ENCODE data around the gene PRXL2A.

PRXL2A gene

GRCh38 chr10:80400136-80400804 is 8.1 kb upstream of the PRXL2A start:
- no peak overlapping the region for H3K27ac Mint-ChIP-seq
- H3K4me3 Mint-ChIP-seq: no peak overlapping the region
- ATAC-seq (ENCODE audit: low read depth) (no peak), DNase-seq (ENCODE audit: low spot score in 2 of 2) (no peak)
- H3K9me3 Mint-ChIP-seq: no peaks in the 10 kb centered on the region
- H3K27me3 Mint-ChIP-seq: peaks cover 3% of the 10 kb centered on the region
- no peaks in the 10 kb centered on the region for H3K36me3 Mint-ChIP-seq
- no peaks in the 10 kb centered on the region for H3K4me1 Mint-ChIP-seq

GRCh38 chr10:80405035-80405434 is 3.3 kb upstream of the PRXL2A start:
- Mint-ChIP-seq H3K4me1 (peaks cover 7% of the 10 kb centered on the region), H3K36me3 (no peaks in the 10 kb centered on the region), H3K27ac (no peak overlapping the region), H3K27me3 (no peaks in the 10 kb centered on the region), H3K9me3 (no peaks in the 10 kb centered on the region), H3K4me3 (no peak overlapping the region)
- DNase-seq (ENCODE audit: low spot score in 2 of 2) (no peak), ATAC-seq (ENCODE audit: low read depth) (no peak)

- H3K36me3 Mint-ChIP-seq: no peaks in the 10 kb centered on the region
- no peaks in the 10 kb centered on the region for H3K9me3 Mint-ChIP-seq
- DNase-seq (ENCODE audit: low spot score in 2 of 2) (no peak), ATAC-seq (ENCODE audit: low read depth) (no peak)
- H3K27ac Mint-ChIP-seq: no peak overlapping the region
- H3K4me1 Mint-ChIP-seq: peaks cover 7% of the 10 kb centered on the region
- H3K27me3 Mint-ChIP-seq: no peaks in the 10 kb centered on the region
- no peak overlapping the region for H3K4me3 Mint-ChIP-seq
Measured at GRCh38 chr10:80405626-80406025, 2.7 kb upstream of the PRXL2A start.

GRCh38 chr10:80406204-80406603 is 2.1 kb upstream of the PRXL2A start:
- Mint-ChIP-seq H3K4me3 (no peak overlapping the region), H3K36me3 (no peaks in the 10 kb centered on the region), H3K4me1 (peaks cover 7% of the 10 kb centered on the region), H3K9me3 (no peaks in the 10 kb centered on the region), H3K27ac (no peak overlapping the region), H3K27me3 (no peaks in the 10 kb centered on the region)
- no peak for DNase-seq (ENCODE audit: low spot score in 2 of 2)
- no peak for ATAC-seq (ENCODE audit: low read depth)

GRCh38 chr10:80407812-80408241 is 524 bp upstream of the PRXL2A start:
- peak overlapping the region; percentile 82 for H3K27ac Mint-ChIP-seq
- no peaks in the 10 kb centered on the region for H3K9me3 Mint-ChIP-seq
- ATAC-seq (ENCODE audit: low read depth) (peak; percentile 22), DNase-seq (ENCODE audit: low spot score in 2 of 2) (peak in 1 of 2 donors; percentile 18)
- H3K4me3 Mint-ChIP-seq: peak overlapping the region; percentile 93
- peaks cover 11% of the 10 kb centered on the region for H3K4me1 Mint-ChIP-seq
- H3K36me3 Mint-ChIP-seq: no peaks in the 10 kb centered on the region
- no peaks in the 10 kb centered on the region for H3K27me3 Mint-ChIP-seq

GRCh38 chr10:80409121-80409520 is 770 bp downstream of the PRXL2A start:
- no peaks in the 10 kb centered on the region for H3K27me3 Mint-ChIP-seq
- no peak for DNase-seq (ENCODE audit: low spot score in 2 of 2)
- ATAC-seq (ENCODE audit: low read depth): no peak
- no peak overlapping the region for H3K27ac Mint-ChIP-seq
- no peaks in the 10 kb centered on the region for H3K9me3 Mint-ChIP-seq
- peak overlapping the region; percentile 93 for H3K4me3 Mint-ChIP-seq
- H3K4me1 Mint-ChIP-seq: peaks cover 17% of the 10 kb centered on the region
- H3K36me3 Mint-ChIP-seq: no peaks in the 10 kb centered on the region

- ATAC-seq (ENCODE audit: low read depth) (no peak), DNase-seq (ENCODE audit: low spot score in 2 of 2) (no peak)
- H3K27me3 Mint-ChIP-seq: no peaks in the 10 kb centered on the region
- no peaks in the 10 kb centered on the region for H3K36me3 Mint-ChIP-seq
- no peak overlapping the region for H3K4me3 Mint-ChIP-seq
- H3K27ac Mint-ChIP-seq: no peak overlapping the region
- no peaks in the 10 kb centered on the region for H3K9me3 Mint-ChIP-seq
- H3K4me1 Mint-ChIP-seq: peaks cover 17% of the 10 kb centered on the region
Measured at GRCh38 chr10:80410122-80410521, 1.8 kb downstream of the PRXL2A start.

- Mint-ChIP-seq H3K27me3 (no peaks in the 10 kb centered on the region), H3K4me3 (no peak overlapping the region), H3K27ac (no peak overlapping the region), H3K9me3 (no peaks in the 10 kb centered on the region), H3K4me1 (peaks cover 20% of the 10 kb centered on the region), H3K36me3 (no peaks in the 10 kb centered on the region)
- ATAC-seq (ENCODE audit: low read depth) (no peak), DNase-seq (ENCODE audit: low spot score in 2 of 2) (no peak)
Measured at GRCh38 chr10:80410578-80411145, 2.3 kb downstream of the PRXL2A start.

- Mint-ChIP-seq H3K27ac (no peak overlapping the region), H3K36me3 (no peaks in the 10 kb centered on the region), H3K4me1 (peaks cover 20% of the 10 kb centered on the region), H3K4me3 (no peak overlapping the region), H3K9me3 (no peaks in the 10 kb centered on the region), H3K27me3 (no peaks in the 10 kb centered on the region)
- ATAC-seq (ENCODE audit: low read depth): no peak
- DNase-seq (ENCODE audit: low spot score in 2 of 2): no peak
Measured at GRCh38 chr10:80411267-80411668, 2.9 kb downstream of the PRXL2A start.

- Mint-ChIP-seq H3K27me3 (no peaks in the 10 kb centered on the region), H3K4me3 (no peak overlapping the region), H3K27ac (no peak overlapping the region), H3K9me3 (no peaks in the 10 kb centered on the region), H3K36me3 (no peaks in the 10 kb centered on the region), H3K4me1 (peaks cover 20% of the 10 kb centered on the region)
- ATAC-seq (ENCODE audit: low read depth): no peak
- DNase-seq (ENCODE audit: low spot score in 2 of 2): no peak
Measured at GRCh38 chr10:80411681-80412220, 3.4 kb downstream of the PRXL2A start.

- Mint-ChIP-seq H3K36me3 (no peaks in the 10 kb centered on the region), H3K4me1 (peaks cover 20% of the 10 kb centered on the region), H3K27me3 (no peaks in the 10 kb centered on the region), H3K4me3 (no peak overlapping the region), H3K9me3 (no peaks in the 10 kb centered on the region), H3K27ac (peak overlapping the region; percentile 9)
- ATAC-seq (ENCODE audit: low read depth) (no peak), DNase-seq (ENCODE audit: low spot score in 2 of 2) (no peak)
Measured at GRCh38 chr10:80412486-80412885, 4.1 kb downstream of the PRXL2A start.

- Mint-ChIP-seq H3K36me3 (no peaks in the 10 kb centered on the region), H3K4me3 (no peak overlapping the region), H3K4me1 (peaks cover 15% of the 10 kb centered on the region), H3K9me3 (no peaks in the 10 kb centered on the region), H3K27ac (no peak overlapping the region), H3K27me3 (no peaks in the 10 kb centered on the region)
- DNase-seq (ENCODE audit: low spot score in 2 of 2) (no peak), ATAC-seq (ENCODE audit: low read depth) (no peak)
Measured at GRCh38 chr10:80413271-80413996, 5.1 kb downstream of the PRXL2A start.

- Mint-ChIP-seq H3K4me3 (no peak overlapping the region), H3K9me3 (no peaks in the 10 kb centered on the region), H3K36me3 (no peaks in the 10 kb centered on the region), H3K27ac (no peak overlapping the region), H3K4me1 (peaks cover 14% of the 10 kb centered on the region), H3K27me3 (no peaks in the 10 kb centered on the region)
- no peak for DNase-seq (ENCODE audit: low spot score in 2 of 2)
- no peak for ATAC-seq (ENCODE audit: low read depth)
Measured at GRCh38 chr10:80414142-80414895, 6.0 kb downstream of the PRXL2A start.
